Activated naive CD4-positive, alpha-beta T cell treated with anti-CD3 and anti-CD28 coated beads, Interleukin-2, amount 50 U/mL, for 24 hours (primary cell): Measurements from ENCODE around the gene MRPS34.

Source experiments
- H3K27ac Mint-ChIP-seq: one replicate; pipeline ENCODE4 v1.8.0; 2021; ENCODE audit warnings: mild to moderate bottlenecking, mixed read lengths
- H3K27me3 Mint-ChIP-seq: one replicate; pipeline ENCODE4 v1.8.0; 2021; ENCODE audit warnings: mixed read lengths
- H3K36me3 Mint-ChIP-seq: one replicate; pipeline ENCODE4 v1.8.0; 2021; ENCODE audit warnings: mixed read lengths
- H3K4me1 Mint-ChIP-seq: one replicate; pipeline ENCODE4 v1.8.0; 2021; ENCODE audit warnings: mixed read lengths
- H3K4me3 Mint-ChIP-seq: one replicate; pipeline ENCODE4 v1.8.0; 2021; ENCODE audit warnings: mild to moderate bottlenecking, mixed read lengths
- H3K9me3 Mint-ChIP-seq: one replicate; pipeline ENCODE4 v1.8.0; 2021; ENCODE audit warnings: mixed read lengths

The MRPS34 gene

GRCh38 chr16:1759511-1759910, 13.4 kb downstream of the MRPS34 start:
- Mint-ChIP-seq H3K4me3 (no peak overlapping the region), H3K27ac (no peak overlapping the region), H3K4me1 (peaks cover 9% of the 10 kb centered on the region), H3K36me3 (peaks cover 2% of the 10 kb centered on the region), H3K27me3 (no peaks in the 10 kb centered on the region), H3K9me3 (no peaks in the 10 kb centered on the region)

- Mint-ChIP-seq H3K4me1 (peaks cover 9% of the 10 kb centered on the region), H3K9me3 (no peaks in the 10 kb centered on the region), H3K36me3 (peaks cover 2% of the 10 kb centered on the region), H3K4me3 (no peak overlapping the region), H3K27ac (peak overlapping the region; percentile 17), H3K27me3 (no peaks in the 10 kb centered on the region)
Observed at GRCh38 chr16:1758923-1759322, 14.0 kb downstream of the MRPS34 start.

GRCh38 chr16:1757714-1758461, 15.0 kb downstream of the MRPS34 start:
- Mint-ChIP-seq H3K4me1 (peaks cover 9% of the 10 kb centered on the region), H3K27me3 (no peaks in the 10 kb centered on the region), H3K4me3 (no peak overlapping the region), H3K36me3 (peaks cover 2% of the 10 kb centered on the region), H3K9me3 (no peaks in the 10 kb centered on the region), H3K27ac (no peak overlapping the region)

GRCh38 chr16:1754204-1754603, 18.7 kb downstream of the MRPS34 start:
- Mint-ChIP-seq H3K9me3 (no peaks in the 10 kb centered on the region), H3K27me3 (no peaks in the 10 kb centered on the region), H3K36me3 (peaks cover 2% of the 10 kb centered on the region), H3K27ac (no peak overlapping the region), H3K4me3 (no peak overlapping the region), H3K4me1 (peaks cover 9% of the 10 kb centered on the region)

GRCh38 chr16:1752853-1753252, 20.1 kb downstream of the MRPS34 start:
- no peaks in the 10 kb centered on the region for H3K27me3 Mint-ChIP-seq
- H3K4me3 Mint-ChIP-seq, result no peak overlapping the region
- no peak overlapping the region for H3K27ac Mint-ChIP-seq
- peaks cover 2% of the 10 kb centered on the region for H3K36me3 Mint-ChIP-seq
- H3K4me1 Mint-ChIP-seq, result peaks cover 8% of the 10 kb centered on the region
- H3K9me3 Mint-ChIP-seq, result no peaks in the 10 kb centered on the region

GRCh38 chr16:1751946-1752345, 21.0 kb downstream of the MRPS34 start:
- H3K4me1 Mint-ChIP-seq, result peaks cover 4% of the 10 kb centered on the region
- no peaks in the 10 kb centered on the region for H3K9me3 Mint-ChIP-seq
- H3K4me3 Mint-ChIP-seq, result no peak overlapping the region
- no peaks in the 10 kb centered on the region for H3K27me3 Mint-ChIP-seq
- no peak overlapping the region for H3K27ac Mint-ChIP-seq
- peaks cover 2% of the 10 kb centered on the region for H3K36me3 Mint-ChIP-seq

GRCh38 chr16:1749152-1750117, 23.5 kb downstream of the MRPS34 start:
- Mint-ChIP-seq H3K27me3 (no peaks in the 10 kb centered on the region), H3K36me3 (no peaks in the 10 kb centered on the region), H3K9me3 (no peaks in the 10 kb centered on the region), H3K27ac (no peak overlapping the region), H3K4me3 (no peak overlapping the region), H3K4me1 (no peaks in the 10 kb centered on the region)

GRCh38 chr16:1747934-1748333, 25.0 kb downstream of the MRPS34 start:
- no peaks in the 10 kb centered on the region for H3K4me1 Mint-ChIP-seq
- H3K36me3 Mint-ChIP-seq, result no peaks in the 10 kb centered on the region
- H3K9me3 Mint-ChIP-seq, result no peaks in the 10 kb centered on the region

GRCh38 chr16:1746693-1747195, 26.2 kb downstream of the MRPS34 start:
- no peaks in the 10 kb centered on the region for H3K27me3 Mint-ChIP-seq
- H3K9me3 Mint-ChIP-seq, result no peaks in the 10 kb centered on the region
- H3K36me3 Mint-ChIP-seq, result no peaks in the 10 kb centered on the region
- no peak overlapping the region for H3K27ac Mint-ChIP-seq
- H3K4me3 Mint-ChIP-seq, result no peak overlapping the region
- H3K4me1 Mint-ChIP-seq, result no peaks in the 10 kb centered on the region

More at GRCh38 chr16:1747934-1748333, 25.0 kb downstream of the MRPS34 start:
- H3K4me3 Mint-ChIP-seq, result no peak overlapping the region
- H3K27me3 Mint-ChIP-seq, result no peaks in the 10 kb centered on the region
- H3K27ac Mint-ChIP-seq, result no peak overlapping the region

- Mint-ChIP-seq H3K36me3 (no peaks in the 10 kb centered on the region), H3K27ac (no peak overlapping the region), H3K4me1 (no peaks in the 10 kb centered on the region), H3K4me3 (no peak overlapping the region), H3K9me3 (no peaks in the 10 kb centered on the region), H3K27me3 (no peaks in the 10 kb centered on the region)
Observed at GRCh38 chr16:1745900-1746692, 26.8 kb downstream of the MRPS34 start.

GRCh38 chr16:1745181-1745899, 27.6 kb downstream of the MRPS34 start:
- no peak overlapping the region for H3K27ac Mint-ChIP-seq
- H3K4me1 Mint-ChIP-seq, result no peaks in the 10 kb centered on the region
- no peaks in the 10 kb centered on the region for H3K9me3 Mint-ChIP-seq
- H3K36me3 Mint-ChIP-seq, result no peaks in the 10 kb centered on the region
- no peak overlapping the region for H3K4me3 Mint-ChIP-seq
- no peaks in the 10 kb centered on the region for H3K27me3 Mint-ChIP-seq

GRCh38 chr16:1744338-1744840, 28.5 kb downstream of the MRPS34 start:
- Mint-ChIP-seq H3K27me3 (no peaks in the 10 kb centered on the region), H3K4me1 (no peaks in the 10 kb centered on the region), H3K36me3 (no peaks in the 10 kb centered on the region), H3K4me3 (no peak overlapping the region), H3K9me3 (no peaks in the 10 kb centered on the region), H3K27ac (no peak overlapping the region)

- Mint-ChIP-seq H3K4me3 (no peak overlapping the region), H3K36me3 (no peaks in the 10 kb centered on the region), H3K4me1 (no peaks in the 10 kb centered on the region), H3K27ac (no peak overlapping the region), H3K9me3 (no peaks in the 10 kb centered on the region), H3K27me3 (no peaks in the 10 kb centered on the region)
Observed at GRCh38 chr16:1743376-1744337, 29.3 kb downstream of the MRPS34 start.
